K562 (cell line): ENCODE measurements around the gene CCSER2.

Experiments used
- BCL6 ChIP-seq: fragments of 250-450 bp; sonication (Bioruptor Pico); IDR thresholded peaks from 2 replicates; pipeline ENCODE4 v1.4.0; 2020
- BRF1 ChIP-seq: IDR thresholded peaks from 3 replicates; pipeline ENCODE4 v1.6.1; 2011; ENCODE audit warnings: borderline replicate concordance, mild to moderate bottlenecking; ENCODE audit not compliant: insufficient read length; ENCODE audit errors: extremely low read depth
- CTCF ChIP-seq, 3 experiments: IDR thresholded peaks in 2 of 3; conservative IDR thresholded peaks in 1 of 3; 2 replicates each; pipeline ENCODE4 v1.5.1; 2011 to 2012; ENCODE audit warnings: low read length in 3 of 3, mild to moderate bottlenecking in 3 of 3, control low read depth in 2 of 3, improper control_type of control experiment in 1 of 3, inconsistent platforms in 1 of 3, low read depth in 1 of 3, mixed read lengths in 1 of 3, moderate library complexity in 1 of 3; ENCODE audit not compliant: insufficient read depth in 2 of 3
- GABPA ChIP-seq: fragments of 200-800 bp; sonication (Bioruptor generic); conservative IDR thresholded peaks from 2 replicates; pipeline ENCODE4 v1.6.1; 2016; ENCODE audit warnings: low read depth, missing genetic modification characterization, missing compliant biosample characterization
- POLR2AphosphoS5 ChIP-seq: IDR thresholded peaks from 2 replicates; pipeline ENCODE4 v1.6.1; 2011; ENCODE audit warnings: mild to moderate bottlenecking, low read depth, low read length, moderate library complexity; ENCODE audit not compliant: control insufficient read depth, insufficient read depth
- PRDM10 ChIP-seq: fragments of 450-650 bp; IDR thresholded peaks from 2 replicates; pipeline ENCODE4 v1.6.1; 2018; ENCODE audit not compliant: partially characterized antibody
- RAD21 ChIP-seq, 2 experiments: fragments of 250-450 bp in 1 of 2; fragments of 450-650 bp in 1 of 2; sonication (Bioruptor Pico) in 1 of 2; formaldehyde crosslinking in 1 of 2; IDR thresholded peaks in 1 of 2; conservative IDR thresholded peaks in 1 of 2; 2 replicates each; pipeline versions ENCODE4 v1.4.0 to v1.8.0; 2020 to 2022; ENCODE audit warnings: mild to moderate bottlenecking in 2 of 2, moderate library complexity in 1 of 2
- YY1 ChIP-seq, 3 experiments: IDR thresholded peaks; 2 replicates each; pipeline ENCODE4 v1.6.1; 2011; ENCODE audit warnings: low read length in 2 of 3, mild to moderate bottlenecking in 2 of 3, moderate library complexity in 2 of 3, borderline replicate concordance in 1 of 3, control low read depth in 1 of 3, low read depth in 1 of 3; ENCODE audit not compliant: insufficient read depth in 3 of 3, insufficient replicate concordance in 2 of 3, control insufficient read depth in 1 of 3, insufficient read length in 1 of 3; ENCODE audit errors: extremely low read depth in 1 of 3
- ZBTB33 ChIP-seq: sonication (generic); formaldehyde crosslinking; IDR thresholded peaks from 2 replicates; pipeline ENCODE4 v1.8.1; 2023; ENCODE audit warnings: mild to moderate bottlenecking, missing genetic modification reagents

GRCh38 chr10:84293171-84293570, 35.2 kb upstream of the CCSER2 start:
- no peak for TF ChIP-seq BCL6 (CRISPR knock-in tag)
- TF ChIP-seq CTCF (IDR thresholded peaks at IDR 0.05 in 2 of 3, conservative IDR thresholded peaks at IDR 0.05 in 1 of 3; ENCODE audit: insufficient read depth in 2 of 3, low read depth in 1 of 3, low read length in 3 of 3): no peak
- no peak for TF ChIP-seq RAD21 (CRISPR knock-in tag; conservative IDR thresholded peaks at IDR 0.05 in 1 of 2, IDR thresholded peaks at IDR 0.05 in 1 of 2)
- TF ChIP-seq YY1 (IDR thresholded peaks at IDR 0.05; ENCODE audit: borderline replicate concordance in 1 of 3, control insufficient read depth in 1 of 3, extremely low read depth in 1 of 3, insufficient read depth in 3 of 3, insufficient read length in 1 of 3, insufficient replicate concordance in 2 of 3, low read depth in 1 of 3, low read length in 2 of 3): no peak
- no peak for TF ChIP-seq GABPA (tag)
- peak; percentile 23; the same call in 1 of the 2 replicates for TF ChIP-seq ZBTB33 (CRISPR knock-in tag)
- TF ChIP-seq POLR2AphosphoS5: no peak
- TF ChIP-seq BRF1: no peak
- no peak for TF ChIP-seq PRDM10
